ENCODE results near the gene MORF4L2.
"Not testable (repeated sequence)": the region's sequence is repeated elsewhere in the genome, so short reads cannot be mapped to it uniquely, and the experiment has no call there.

The MORF4L2 gene

GRCh38 chrX:103663981-103664762, 22.3 kb downstream of the MORF4L2 start:
- TF ChIP-seq SPI1 (IDR thresholded peaks at IDR 0.05; ENCODE audit: low read depth, low read length) (no peak), POU2F2 (IDR thresholded peaks at IDR 0.05; ENCODE audit: low read depth, low read length) (no peak), TAF1 (IDR thresholded peaks at IDR 0.05; ENCODE audit: low read depth, low read length) (no peak), PAX5 (IDR thresholded peaks at IDR 0.05; ENCODE audit: insufficient read depth, low read length, severe bottlenecking) (no peak), POLR2AphosphoS5 (IDR thresholded peaks at IDR 0.05; ENCODE audit: low read depth, low read length) (no peak), POLR2A (IDR thresholded peaks at IDR 0.05; ENCODE audit: low read depth, low read length) (no peak)
- no peak for DNase-seq (ENCODE audit: insufficient read length, low spot score)
- FAIRE-seq, result no peak

- not testable (repeated sequence) for DNase-seq (ENCODE audit: insufficient read length, low spot score); FAIRE-seq
These were observed 27.0 kb downstream of the MORF4L2 start for GRCh38 chrX:103659460-103659859.

- no peak for TF ChIP-seq TAF1 (IDR thresholded peaks at IDR 0.05; ENCODE audit: low read depth, low read length)
- no peak for TF ChIP-seq PAX5 (IDR thresholded peaks at IDR 0.05; ENCODE audit: insufficient read depth, low read length, severe bottlenecking)
- no peak for TF ChIP-seq SPI1 (IDR thresholded peaks at IDR 0.05; ENCODE audit: low read depth, low read length)
- TF ChIP-seq POU2F2 (IDR thresholded peaks at IDR 0.05; ENCODE audit: low read depth, low read length), result no peak
- TF ChIP-seq POLR2A (IDR thresholded peaks at IDR 0.05; ENCODE audit: low read depth, low read length), result no peak
- TF ChIP-seq POLR2AphosphoS5 (IDR thresholded peaks at IDR 0.05; ENCODE audit: low read depth, low read length), result no peak
- DNase-seq (ENCODE audit: insufficient read length, low spot score), result no peak
- no peak for FAIRE-seq
These were observed 27.6 kb downstream of the MORF4L2 start for GRCh38 chrX:103658681-103659433.

GRCh38 chrX:103657066-103657465, 29.4 kb downstream of the MORF4L2 start:
- FAIRE-seq; DNase-seq (ENCODE audit: insufficient read length, low spot score): not testable (repeated sequence)

GRCh38 chrX:103656617-103657016, 29.9 kb downstream of the MORF4L2 start:
- DNase-seq (ENCODE audit: insufficient read length, low spot score), result no peak
- TF ChIP-seq POU2F2 (IDR thresholded peaks at IDR 0.05; ENCODE audit: low read depth, low read length) (no peak), SPI1 (IDR thresholded peaks at IDR 0.05; ENCODE audit: low read depth, low read length) (no peak), PAX5 (IDR thresholded peaks at IDR 0.05; ENCODE audit: insufficient read depth, low read length, severe bottlenecking) (no peak), POLR2AphosphoS5 (IDR thresholded peaks at IDR 0.05; ENCODE audit: low read depth, low read length) (no peak), TAF1 (IDR thresholded peaks at IDR 0.05; ENCODE audit: low read depth, low read length) (no peak), POLR2A (IDR thresholded peaks at IDR 0.05; ENCODE audit: low read depth, low read length) (no peak)
- no peak for FAIRE-seq

- not testable (repeated sequence) for FAIRE-seq
These were observed 31.1 kb downstream of the MORF4L2 start for GRCh38 chrX:103655230-103656000.

GRCh38 chrX:103651151-103651773, 35.2 kb downstream of the MORF4L2 start:
- no peak for FAIRE-seq
- TF ChIP-seq POU2F2 (IDR thresholded peaks at IDR 0.05; ENCODE audit: low read depth, low read length) (no peak), SPI1 (IDR thresholded peaks at IDR 0.05; ENCODE audit: low read depth, low read length) (no peak), POLR2A (IDR thresholded peaks at IDR 0.05; ENCODE audit: low read depth, low read length) (no peak), PAX5 (IDR thresholded peaks at IDR 0.05; ENCODE audit: insufficient read depth, low read length, severe bottlenecking) (no peak), TAF1 (IDR thresholded peaks at IDR 0.05; ENCODE audit: low read depth, low read length) (no peak), POLR2AphosphoS5 (IDR thresholded peaks at IDR 0.05; ENCODE audit: low read depth, low read length) (no peak)
- DNase-seq (ENCODE audit: insufficient read length, low spot score), result no peak

More at GRCh38 chrX:103655230-103656000, 31.1 kb downstream of the MORF4L2 start:
- DNase-seq (ENCODE audit: insufficient read length, low spot score), result not testable (repeated sequence)

GRCh38 chrX:103647630-103648029, 38.9 kb downstream of the MORF4L2 start:
- DNase-seq (ENCODE audit: insufficient read length, low spot score) (no peak), FAIRE-seq (no peak)
- TF ChIP-seq TAF1 (IDR thresholded peaks at IDR 0.05; ENCODE audit: low read depth, low read length) (no peak), POU2F2 (IDR thresholded peaks at IDR 0.05; ENCODE audit: low read depth, low read length) (no peak), PAX5 (IDR thresholded peaks at IDR 0.05; ENCODE audit: insufficient read depth, low read length, severe bottlenecking) (no peak), POLR2AphosphoS5 (IDR thresholded peaks at IDR 0.05; ENCODE audit: low read depth, low read length) (no peak), SPI1 (IDR thresholded peaks at IDR 0.05; ENCODE audit: low read depth, low read length) (no peak), POLR2A (IDR thresholded peaks at IDR 0.05; ENCODE audit: low read depth, low read length) (no peak)

GRCh38 chrX:103644125-103644524, 42.4 kb downstream of the MORF4L2 start:
- no peak for TF ChIP-seq SPI1 (IDR thresholded peaks at IDR 0.05; ENCODE audit: low read depth, low read length)
- no peak for TF ChIP-seq POLR2A (IDR thresholded peaks at IDR 0.05; ENCODE audit: low read depth, low read length)
- FAIRE-seq (no peak), DNase-seq (ENCODE audit: insufficient read length, low spot score) (no peak)

Data from GM12891 (cell line).